GM11168 (cell line): ENCODE data around the gene WASF3.

Experiments used
- in situ Hi-C: fragments of 300-500 bp; cut with MboI; formaldehyde crosslinking; loops from one replicate; pipeline ENCODE4 v1.12.0; 2022; ENCODE audit warnings: low sequenced_read_pairs; ENCODE audit not compliant: unreplicated experiment

Gene WASF3

DNA sequence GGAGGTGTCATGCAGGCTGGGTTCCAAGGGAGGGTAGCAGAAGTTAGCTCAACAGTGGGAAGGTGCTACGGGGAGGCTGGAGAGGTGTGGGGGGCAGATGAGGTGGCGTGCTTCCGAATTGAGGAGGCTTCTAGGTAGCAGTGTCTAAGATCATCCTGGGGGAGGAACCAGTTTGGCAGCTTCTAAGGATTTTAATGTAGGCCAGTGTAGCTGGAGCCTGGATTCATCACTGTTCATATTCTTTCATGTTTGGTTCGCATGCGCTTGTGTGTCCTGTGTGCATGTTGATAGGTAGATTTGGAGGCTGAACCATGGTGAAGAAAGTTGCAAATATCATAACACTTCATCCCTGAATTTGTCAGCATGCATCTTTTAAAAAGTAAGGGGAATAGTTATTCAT is 116.4 kb downstream of the WASF3 start:
- in situ Hi-C loops, result no loop called here

DNA sequence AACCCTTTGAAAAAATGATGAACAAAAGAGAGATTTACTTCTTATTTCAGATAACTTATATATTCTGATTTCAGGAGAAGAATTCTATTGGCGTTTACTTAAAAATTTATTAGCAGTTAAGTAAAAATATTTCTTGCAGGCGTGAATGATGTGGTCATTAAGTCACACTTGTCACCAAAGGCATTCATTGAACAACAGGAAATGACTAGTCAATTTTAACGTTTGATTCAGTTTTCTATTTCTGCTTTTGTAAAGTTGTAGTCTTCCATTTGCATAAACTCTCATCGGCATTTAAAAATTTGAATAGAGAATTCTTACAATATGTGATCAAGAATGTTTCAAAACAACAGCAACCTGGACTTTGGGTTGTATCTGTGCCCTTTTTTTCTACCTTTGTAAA is 119.7 kb downstream of the WASF3 start:
- in situ Hi-C loops, result no loop called here

DNA sequence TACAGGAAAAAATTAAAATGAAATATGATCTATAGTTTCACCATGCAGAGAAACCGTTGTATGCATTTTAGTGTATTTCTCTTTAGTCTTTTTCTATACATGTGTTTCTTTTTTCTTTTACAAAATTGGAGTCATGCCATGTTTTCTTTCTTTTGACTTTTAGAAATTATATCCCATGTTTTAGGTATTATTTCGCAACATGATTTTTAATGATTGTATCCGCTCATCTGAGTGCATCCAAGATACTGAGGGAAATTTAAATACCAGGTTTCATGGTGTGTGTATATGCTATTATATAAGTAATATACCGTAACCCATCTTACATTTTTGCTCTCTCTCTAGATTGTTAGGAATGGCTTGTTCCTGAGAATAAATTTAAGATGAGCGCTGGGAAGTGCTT is 120.8 kb downstream of the WASF3 start:
- in situ Hi-C loops, result no loop called here

- in situ Hi-C loops, result no loop called here
Observed at GRCh38 chr13:26678796-26679195, 121.3 kb downstream of the WASF3 start.

DNA sequence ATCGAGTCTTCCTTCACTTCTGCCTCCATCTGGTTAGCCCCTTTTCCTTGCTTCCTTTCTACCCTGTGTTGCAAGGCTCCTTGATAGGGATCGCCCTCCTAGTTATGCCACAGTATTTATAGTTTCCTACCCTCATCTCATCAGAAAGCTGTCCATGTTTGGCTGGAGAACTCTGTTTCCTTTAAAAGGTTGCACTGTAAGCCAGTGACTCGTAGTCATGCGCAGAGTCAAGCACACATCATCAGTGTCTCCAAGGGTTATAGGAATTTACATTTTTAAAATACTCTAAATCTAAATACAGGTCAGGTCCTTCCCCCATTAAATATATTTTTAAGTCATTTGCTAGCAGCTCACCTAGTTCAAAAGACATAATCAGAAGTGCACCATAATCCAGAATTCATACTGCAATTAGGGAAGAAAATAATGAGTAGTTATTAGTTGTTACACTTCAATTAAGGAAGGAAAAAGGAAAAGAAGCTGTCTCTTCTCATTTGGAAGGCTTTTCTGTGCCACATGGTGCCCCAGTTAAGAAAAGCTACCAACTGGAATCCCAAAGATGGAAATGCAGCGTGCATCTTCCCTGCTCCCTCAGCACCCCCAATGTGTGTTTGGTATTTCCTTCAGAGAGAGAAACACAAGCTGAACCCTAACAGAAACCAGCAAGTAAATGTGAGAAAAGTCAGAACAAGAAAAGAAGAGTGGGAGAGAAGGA is 122.1 kb downstream of the WASF3 start:
- in situ Hi-C loops, result no loop called here

DNA sequence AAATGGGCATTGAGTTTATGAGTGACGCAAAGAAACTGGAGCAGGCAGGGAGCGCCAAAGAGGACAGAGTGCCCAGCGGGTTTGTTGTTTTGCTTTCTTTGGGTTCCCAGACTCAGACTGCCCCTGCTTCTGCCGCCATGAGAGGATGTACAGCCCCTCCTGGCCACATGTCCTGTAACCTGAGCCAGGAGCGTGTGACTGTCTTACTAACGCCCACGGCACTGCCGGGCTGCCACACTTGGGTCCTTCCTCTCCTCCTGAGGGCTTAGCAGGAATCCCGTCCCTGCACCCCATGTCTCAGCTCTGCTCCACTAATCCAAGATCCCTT is 122.6 kb downstream of the WASF3 start:
- in situ Hi-C loops, result no loop called here

DNA sequence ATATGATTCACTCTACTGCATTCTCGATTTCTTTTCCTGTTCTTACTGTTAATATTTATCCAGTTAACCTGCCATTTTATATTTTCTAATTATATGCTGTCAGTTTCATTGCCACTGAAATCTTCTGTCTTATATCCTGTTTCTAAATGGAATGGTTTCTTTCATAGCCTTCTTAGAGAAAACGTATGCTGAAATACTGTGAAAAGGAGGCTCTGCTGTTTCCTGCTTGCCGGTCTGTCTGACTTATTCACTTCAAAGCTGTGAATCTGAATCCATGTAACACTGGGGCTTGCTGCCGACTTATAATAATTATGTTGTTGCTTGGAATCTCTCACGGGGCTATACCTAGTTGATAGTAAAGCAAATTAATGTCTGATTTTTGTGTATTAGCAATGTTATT is 123.1 kb downstream of the WASF3 start:
- in situ Hi-C loops, result no loop called here

GRCh38 chr13:26681036-26681435 is 123.6 kb downstream of the WASF3 start:
- in situ Hi-C loops, result no loop called here

DNA sequence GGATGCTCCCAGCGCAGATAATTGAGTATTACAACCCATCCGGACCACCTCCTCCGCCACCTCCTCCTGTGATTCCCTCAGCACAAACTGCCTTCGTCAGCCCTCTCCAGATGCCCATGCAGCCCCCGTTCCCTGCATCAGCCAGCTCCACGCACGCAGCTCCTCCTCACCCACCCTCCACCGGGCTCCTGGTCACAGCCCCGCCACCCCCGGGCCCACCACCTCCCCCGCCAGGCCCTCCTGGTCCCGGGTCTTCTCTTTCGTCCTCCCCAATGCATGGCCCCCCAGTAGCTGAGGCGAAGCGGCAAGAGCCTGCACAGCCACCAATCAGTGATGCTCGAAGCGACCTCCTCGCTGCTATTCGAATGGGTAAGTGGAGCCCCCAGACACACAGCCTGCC is 125.1 kb downstream of the WASF3 start:
- in situ Hi-C loops, result no loop called here

- in situ Hi-C loops, result no loop called here
Observed at GRCh38 chr13:26685606-26686005, 128.1 kb downstream of the WASF3 start.

- in situ Hi-C loops, result no loop called here
Observed at GRCh38 chr13:26686285-26686684, 128.8 kb downstream of the WASF3 start.

DNA sequence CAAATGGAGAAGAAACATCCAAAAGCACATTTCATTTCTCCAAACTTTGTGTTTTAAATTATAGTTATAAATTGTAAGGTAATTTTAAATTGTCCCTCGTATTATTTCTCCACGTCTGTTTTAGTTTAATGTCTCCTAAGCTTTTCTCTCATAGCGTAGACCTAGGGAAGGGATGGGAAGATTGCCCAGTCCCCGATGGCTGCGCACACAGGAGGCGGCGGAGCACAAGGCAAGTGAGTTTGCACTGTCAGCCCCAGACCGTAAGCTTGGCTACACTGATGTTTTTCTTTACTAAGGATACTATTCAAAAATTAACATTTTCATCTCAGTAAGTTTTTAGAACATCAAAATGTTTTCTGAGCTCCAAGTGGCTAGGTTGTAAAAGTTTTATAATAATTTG is 130.8 kb downstream of the WASF3 start:
- in situ Hi-C loops, result no loop called here

GRCh38 chr13:26688980-26689379 is 131.5 kb downstream of the WASF3 start:
- in situ Hi-C loops, result no loop called here

GRCh38 chr13:26693749-26694463 is 136.4 kb downstream of the WASF3 start:
- in situ Hi-C loops, result loop anchor here (10.0 kb wide), 2 partner anchors 209 to 509 kb away; no protein-coding TSS in a partner anchor

DNA sequence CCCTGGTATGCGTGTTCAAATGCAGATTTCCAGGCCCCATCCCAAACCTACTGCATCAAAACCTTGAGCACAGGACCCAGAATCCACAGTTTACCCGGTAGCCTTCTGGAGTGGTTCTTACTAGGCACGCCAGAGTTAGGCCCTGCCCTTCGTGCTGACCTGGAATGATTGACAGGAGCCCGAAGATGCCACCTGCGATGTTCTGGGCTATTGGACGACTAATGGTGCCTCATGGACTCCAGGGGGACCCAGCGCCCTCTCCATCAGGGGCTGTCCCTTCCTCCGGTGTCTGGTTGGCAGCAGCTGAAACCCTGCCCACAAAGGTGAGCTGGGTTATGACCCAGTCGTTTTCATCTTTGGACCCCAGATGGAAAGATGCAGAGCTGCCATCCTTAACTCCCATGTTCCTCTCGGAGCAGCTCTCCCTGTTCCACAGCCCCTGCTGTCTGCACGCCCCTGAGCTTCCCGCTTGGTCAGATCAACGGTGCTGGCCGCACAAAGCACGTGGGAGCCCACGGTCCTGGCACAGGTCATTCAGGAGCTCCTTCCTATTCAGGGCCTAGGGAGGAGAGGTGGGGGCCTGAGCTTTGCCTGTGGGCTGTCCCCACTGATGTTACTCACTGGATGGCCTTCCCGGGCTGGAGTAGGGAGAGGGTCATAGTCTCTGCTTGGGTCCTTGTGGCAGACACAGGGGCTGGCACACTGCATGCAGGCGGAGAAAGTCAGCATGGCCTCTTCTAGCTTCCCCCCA is 137.3 kb downstream of the WASF3 start:
- in situ Hi-C loops, result loop anchor here (10.0 kb wide), 2 partner anchors 210 to 510 kb away; no protein-coding TSS in a partner anchor

DNA sequence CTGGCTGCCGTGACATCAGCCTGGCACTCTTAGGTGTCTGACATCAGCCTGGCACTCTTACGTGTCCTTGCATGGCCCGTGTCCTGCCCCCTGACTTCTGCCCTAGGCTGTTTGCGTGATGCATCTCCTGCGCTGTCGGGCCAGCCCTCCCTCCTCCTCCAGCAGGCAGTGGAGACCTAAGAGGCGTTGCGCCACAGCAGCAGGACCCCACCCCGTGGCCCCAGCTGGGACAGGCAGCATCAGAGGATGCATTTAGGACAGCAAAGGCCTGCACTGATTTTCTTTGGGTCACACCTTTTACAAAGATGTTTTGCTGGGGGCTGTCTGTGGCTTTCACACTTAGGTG is 137.8 kb downstream of the WASF3 start:
- in situ Hi-C loops, result loop anchor here (10.0 kb wide), 2 partner anchors 211 to 511 kb away; no protein-coding TSS in a partner anchor

- in situ Hi-C loops, result loop anchor here (10.0 kb wide), 2 partner anchors 211 to 511 kb away; no protein-coding TSS in a partner anchor
Observed at GRCh38 chr13:26695891-26696311, 138.4 kb downstream of the WASF3 start.

DNA sequence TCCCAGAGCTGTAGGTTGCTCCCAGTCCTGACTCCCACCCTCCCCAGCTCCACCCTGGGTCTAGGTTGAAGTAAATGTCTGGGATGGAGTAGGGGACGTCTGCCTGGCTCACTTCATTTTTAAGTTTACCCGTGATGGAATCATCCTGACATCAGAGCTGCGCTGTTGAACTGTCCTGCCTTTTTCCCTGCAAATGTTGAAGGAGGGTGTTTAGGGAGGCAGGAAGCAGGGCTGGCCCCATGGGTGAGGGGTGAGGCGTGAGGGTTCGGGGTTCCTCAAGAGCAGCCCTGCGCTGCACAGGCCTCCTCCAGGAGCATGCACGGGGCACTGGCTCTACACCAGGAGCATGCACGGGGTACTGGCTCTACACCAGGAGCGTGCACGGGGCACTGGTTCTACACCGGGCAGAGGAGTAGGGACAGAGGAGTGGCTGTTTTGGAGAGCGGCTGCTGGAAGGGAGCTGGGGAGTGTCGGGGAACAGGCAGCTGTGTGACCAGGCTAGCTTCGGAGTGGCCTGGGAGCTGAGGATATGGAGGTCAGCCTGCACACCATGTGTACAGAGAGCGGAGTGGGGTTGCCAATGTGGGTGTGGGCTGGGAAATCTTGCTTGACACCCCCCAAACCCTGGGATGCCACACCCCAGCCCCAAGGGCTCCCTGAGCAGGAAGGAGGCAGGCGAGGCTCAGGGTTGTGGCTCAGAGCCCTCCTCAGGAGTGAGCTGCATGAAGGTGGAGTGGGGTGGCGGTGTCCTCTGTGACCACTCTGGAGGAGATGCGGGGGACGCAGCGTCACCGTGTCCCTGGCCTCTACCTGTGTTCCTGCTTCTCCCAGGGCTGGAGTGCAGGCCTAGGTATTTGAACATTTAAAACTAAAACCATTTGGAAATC is 139.8 kb downstream of the WASF3 start:
- in situ Hi-C loops, result loop anchor here (10.0 kb wide), 2 partner anchors 213 to 513 kb away; no protein-coding TSS in a partner anchor

DNA sequence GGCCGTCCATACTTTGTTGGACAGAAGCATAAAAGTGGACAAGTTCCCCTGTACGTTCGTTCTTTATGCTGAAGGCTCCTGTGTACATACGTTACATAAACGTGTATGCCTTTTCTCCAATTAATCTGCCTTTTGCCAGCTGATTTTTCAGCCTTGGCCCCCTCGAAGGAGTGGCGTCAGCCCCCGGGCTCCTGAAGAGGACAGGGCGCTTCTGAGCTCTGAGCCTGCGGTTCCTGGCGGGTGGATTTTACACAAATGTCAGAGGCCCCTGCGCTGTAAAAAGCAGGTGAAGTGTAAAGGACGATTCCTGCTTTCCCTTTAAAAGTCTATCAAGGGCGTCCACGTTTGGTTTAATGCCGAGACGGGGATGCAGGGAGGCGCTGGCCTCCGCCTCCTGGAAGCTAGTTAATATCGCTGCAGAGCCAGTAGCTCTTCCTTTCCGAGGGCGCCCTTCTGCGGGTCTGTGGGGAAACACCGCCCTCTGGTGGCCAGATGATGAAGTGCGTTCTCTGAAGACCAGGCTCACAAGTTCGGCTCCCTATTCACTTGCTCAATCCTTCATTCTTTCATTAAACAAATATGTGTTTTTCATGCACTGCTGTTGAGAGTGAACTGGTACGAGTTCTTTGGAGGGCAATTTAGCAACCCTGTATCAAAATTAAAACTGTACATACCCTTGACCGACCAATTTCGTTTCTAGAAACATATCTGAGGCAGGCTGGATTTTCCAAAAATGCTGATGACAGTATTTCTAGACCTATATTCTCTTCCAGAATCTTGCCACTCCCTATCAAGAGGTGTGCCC is 141.1 kb downstream of the WASF3 start:
- in situ Hi-C loops, result loop anchor here (10.0 kb wide), 2 partner anchors 214 to 514 kb away; no protein-coding TSS in a partner anchor
